K562 treated with DMSO at 1 percent for 12 hours (cell line): ENCODE measurements around the gene PAX5. TPM values are rescaled to one million over a fixed set of nuclear protein-coding genes. Genes with fewer than 3 reads are reported as not detected.

Source experiments
- total RNA-seq: library from RNA; unstranded; fragments of 300-600 nt; gene quantifications from 2 replicates; pipeline ENCODE4 v1.2.3, GENCODE V29; 2022; ENCODE audit not compliant: insufficient read depth

The PAX5 gene
- total RNA-seq = not detected in 2 replicates

DNA sequence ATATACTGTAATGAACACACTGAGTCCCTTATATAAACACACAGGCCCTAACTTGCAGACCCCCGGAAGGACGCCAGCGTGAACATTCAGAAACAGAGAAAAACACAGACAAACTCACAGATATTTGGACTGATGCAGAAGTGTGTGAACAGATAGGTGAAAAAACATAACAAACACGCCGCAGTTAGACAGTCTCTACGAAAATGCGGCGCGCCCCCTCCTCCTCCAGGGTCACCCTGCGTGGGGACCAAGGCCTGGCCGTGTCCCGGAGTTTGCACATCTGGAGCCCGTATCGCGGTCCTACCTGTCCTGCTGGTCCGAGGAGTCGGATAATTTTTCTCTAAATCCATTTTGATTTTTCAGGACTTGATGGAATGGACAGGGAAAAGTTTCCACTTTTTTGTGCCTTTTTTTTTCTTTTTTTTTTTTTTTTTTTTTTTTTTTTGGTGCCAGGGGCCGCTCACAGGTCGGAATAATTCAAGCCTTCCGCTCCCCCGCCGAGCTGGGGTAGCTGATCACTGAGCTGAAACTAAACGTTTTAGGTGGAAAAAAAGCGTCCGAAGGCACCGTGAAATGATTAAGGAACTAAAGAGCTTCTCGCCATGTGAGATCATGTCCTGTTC, at the start of gene PAX5:
Gene PAX5, minus strand, starts transcription at position 587 of the 623 bp plus-strand sequence. Its CDS starts 237 bp downstream, at position 350.

Other genes with a start within 250 kb of the PAX5 start
- gene ZCCHC7, start 86.3 kb upstream of the PAX5 start, total RNA-seq = 20.7 and 25.0 TPM in 2 replicates